ENCODE results near the gene HPD. TPM values are rescaled to one million over a fixed set of nuclear protein-coding genes. Genes with fewer than 3 reads are reported as not detected.

Gene HPD
- total RNA-seq, 2 experiments from 2014 or later = not detected

DNA sequence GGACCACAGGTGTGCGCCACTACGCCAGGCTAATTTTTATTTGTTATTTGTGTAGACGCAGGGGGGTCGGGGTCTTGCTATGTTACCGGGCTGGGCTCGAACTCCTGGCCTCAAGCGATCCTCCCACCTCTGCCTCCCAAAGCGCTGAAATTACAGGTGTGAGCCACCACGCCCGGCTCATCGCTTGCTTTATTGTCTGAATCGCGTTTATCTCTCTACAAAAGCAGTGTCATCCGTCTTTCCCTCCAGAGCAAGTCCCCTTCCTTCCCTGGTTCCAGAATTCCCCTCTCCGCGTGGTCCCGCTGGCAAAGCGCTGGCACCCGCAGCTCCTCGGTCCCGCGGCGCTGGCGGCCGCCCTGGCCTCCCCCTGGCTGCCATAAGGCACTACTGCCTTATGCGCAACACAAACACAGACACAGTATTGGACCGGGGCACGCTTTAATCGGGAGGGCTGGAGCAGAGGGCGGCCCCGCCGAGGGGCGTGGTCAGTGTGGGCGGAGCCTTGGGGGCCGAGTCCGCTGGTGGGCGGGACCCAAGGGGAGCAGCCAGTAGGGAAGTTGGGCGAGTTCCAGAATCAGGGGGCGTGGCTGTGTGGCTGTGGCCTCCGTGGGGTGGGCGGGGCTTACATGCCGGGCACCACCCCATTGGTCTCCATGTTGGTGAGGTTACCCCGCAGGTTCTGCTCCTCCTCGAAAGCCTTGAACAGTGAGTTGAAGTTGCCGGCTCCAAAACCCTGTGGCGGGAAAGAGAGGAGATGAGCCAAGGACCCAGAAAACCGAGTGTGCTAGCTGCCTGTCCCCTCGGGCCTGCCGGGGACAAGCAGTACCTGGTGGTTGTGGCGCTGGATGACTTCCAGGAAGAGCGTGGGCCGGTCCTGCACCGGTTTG is 19.3 kb downstream of the HPD start:
- ChIA-PET POLR2A (no interaction called here), CTCF (ENCODE audit: unreplicated experiment) (no interaction called here)
- TF ChIP-seq, protein P1, sequence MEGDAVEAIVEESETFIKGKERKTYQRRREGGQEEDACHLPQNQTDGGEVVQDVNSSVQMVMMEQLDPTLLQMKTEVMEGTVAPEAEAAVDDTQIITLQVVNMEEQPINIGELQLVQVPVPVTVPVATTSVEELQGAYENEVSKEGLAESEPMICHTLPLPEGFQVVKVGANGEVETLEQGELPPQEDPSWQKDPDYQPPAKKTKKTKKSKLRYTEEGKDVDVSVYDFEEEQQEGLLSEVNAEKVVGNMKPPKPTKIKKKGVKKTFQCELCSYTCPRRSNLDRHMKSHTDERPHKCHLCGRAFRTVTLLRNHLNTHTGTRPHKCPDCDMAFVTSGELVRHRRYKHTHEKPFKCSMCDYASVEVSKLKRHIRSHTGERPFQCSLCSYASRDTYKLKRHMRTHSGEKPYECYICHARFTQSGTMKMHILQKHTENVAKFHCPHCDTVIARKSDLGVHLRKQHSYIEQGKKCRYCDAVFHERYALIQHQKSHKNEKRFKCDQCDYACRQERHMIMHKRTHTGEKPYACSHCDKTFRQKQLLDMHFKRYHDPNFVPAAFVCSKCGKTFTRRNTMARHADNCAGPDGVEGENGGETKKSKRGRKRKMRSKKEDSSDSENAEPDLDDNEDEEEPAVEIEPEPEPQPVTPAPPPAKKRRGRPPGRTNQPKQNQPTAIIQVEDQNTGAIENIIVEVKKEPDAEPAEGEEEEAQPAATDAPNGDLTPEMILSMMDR (conservative IDR thresholded peaks at IDR 0.05; ENCODE audit: low read length) = 0 out of 2 replicates have a peak, but pooled peaks have one; percentile 35
- TF ChIP-seq EZH2phosphoT487 (IDR thresholded peaks at IDR 0.05; ENCODE audit: borderline replicate concordance, low read depth, low read length) = no peak
- Histone ChIP-seq H3K27ac (ENCODE audit: low read depth, low read length, poor library complexity, severe bottlenecking) (no peak overlapping the region), H3K9me2 (ENCODE audit: insufficient read depth, low read length) (no peaks in the 10 kb centered on the region), H3K4me1 (ENCODE audit: insufficient read depth, low read length, poor library complexity, severe bottlenecking) (peaks cover 13% of the 10 kb centered on the region), H3K79me2 (ENCODE audit: insufficient read depth, low read depth, low read length) (no peaks in the 10 kb centered on the region), H4K20me1 (ENCODE audit: insufficient read depth, low read length) (no peaks in the 10 kb centered on the region), H3K4me3 (ENCODE audit: low read depth, low read length, poor library complexity, severe bottlenecking) (peak overlapping the region; percentile 71), H2AFZ (ENCODE audit: low read length) (peak overlapping the region; percentile 76), H3K36me3 (ENCODE audit: insufficient read depth, low read length) (no peaks in the 10 kb centered on the region), H3K9me3 (ENCODE audit: low read length) (no peaks in the 10 kb centered on the region), H3K4me2 (ENCODE audit: low read length) (peak overlapping the region; percentile 72)
- DNase-seq (ENCODE audit: low spot score) = peak; percentile 99
- BruUV-seq (replicated peaks) = no TSS peak
- intact Hi-C loops (cut with micrococcal nuclease; ENCODE audit: unreplicated experiment) = loop anchor here (2.0 kb wide), 1 partner anchor 49 kb away; the partner anchor contains the start of gene PSMD9

DNA sequence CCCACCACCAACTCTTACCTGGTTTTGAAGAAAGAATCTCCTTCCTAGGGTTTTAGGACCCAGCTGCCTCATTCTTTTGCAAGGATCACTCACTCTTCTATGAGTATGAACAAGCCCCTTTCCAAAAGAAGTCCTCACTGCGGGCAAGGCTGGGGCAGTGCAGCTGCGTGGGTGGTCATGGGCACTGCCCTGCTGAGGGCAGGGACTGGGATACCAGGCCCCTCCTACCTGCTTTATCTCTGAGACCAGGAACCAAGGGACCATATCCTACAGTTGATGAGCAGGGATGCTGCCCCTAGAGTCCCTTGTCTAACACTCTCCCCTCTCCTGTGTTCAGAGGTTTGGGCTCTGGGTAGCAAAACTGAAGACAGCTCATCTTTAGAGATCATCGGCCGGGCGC is 20.5 kb downstream of the HPD start:
- no peaks in the 10 kb centered on the region for H3K9me2 ChIP-seq (ENCODE audit: insufficient read depth, low read length)
- H3K4me1 ChIP-seq (ENCODE audit: insufficient read depth, low read length, poor library complexity, severe bottlenecking) = peaks cover 13% of the 10 kb centered on the region
- H3K36me3 ChIP-seq (ENCODE audit: insufficient read depth, low read length) = no peaks in the 10 kb centered on the region
- ChIA-PET CTCF (ENCODE audit: unreplicated experiment) (interaction anchor here (1.3 to 1.5 kb wide), 2 partner anchors 28 to 44 kb away, joined by 4 to 7 read pairs; no protein-coding TSS in a partner anchor), POLR2A (interaction anchor here (0.7 to 1.1 kb wide), 3 partner anchors 22 to 50 kb away, joined by 3 to 8 read pairs (median 3); no protein-coding TSS in a partner anchor)
- DNase-seq (ENCODE audit: low spot score) = no peak
- no peak overlapping the region for H3K27ac ChIP-seq (ENCODE audit: low read depth, low read length, poor library complexity, severe bottlenecking)
- BruUV-seq (replicated peaks) = no TSS peak
- H4K20me1 ChIP-seq (ENCODE audit: insufficient read depth, low read length) = no peaks in the 10 kb centered on the region
- intact Hi-C loops (cut with micrococcal nuclease; ENCODE audit: unreplicated experiment) = loop anchor here (2.0 kb wide), 1 partner anchor 51 kb away; the partner anchor contains the start of gene PSMD9
- H3K9me3 ChIP-seq (ENCODE audit: low read length) = no peaks in the 10 kb centered on the region
- no peak for TF ChIP-seq EZH2phosphoT487 (IDR thresholded peaks at IDR 0.05; ENCODE audit: borderline replicate concordance, low read depth, low read length)
- TF ChIP-seq, protein P1 (conservative IDR thresholded peaks at IDR 0.05; ENCODE audit: low read length) = no peak
- no peak overlapping the region for H2AFZ ChIP-seq (ENCODE audit: low read length)
- no peak overlapping the region for H3K4me2 ChIP-seq (ENCODE audit: low read length)
- no peaks in the 10 kb centered on the region for H3K79me2 ChIP-seq (ENCODE audit: insufficient read depth, low read depth, low read length)
- H3K4me3 ChIP-seq (ENCODE audit: low read depth, low read length, poor library complexity, severe bottlenecking) = no peak overlapping the region
